Measurements from ENCODE around the gene SFXN2. TPM values are rescaled to one million over a fixed set of nuclear protein-coding genes. Genes with fewer than 3 reads are reported as not detected.
"Not testable (repeated sequence)": the region's sequence is repeated elsewhere in the genome, so short reads cannot be mapped to it uniquely, and the experiment has no call there.

Gene SFXN2
- total RNA-seq, 1 donor from 2014 or later = 12.0 TPM

GRCh38 chr10:102740229-102740628 lies 25.8 kb downstream of the SFXN2 start:
- no peak for ATAC-seq
- H3K4me3 ChIP-seq = no peak overlapping the region
- H3K36me3 ChIP-seq = no peaks in the 10 kb centered on the region
- peaks cover 19% of the 10 kb centered on the region for H3K4me1 ChIP-seq
- H3K9me3 ChIP-seq = no peaks in the 10 kb centered on the region
- intact Hi-C loops (cut with DNase I) = no loop called here
- TF ChIP-seq CTCF (IDR thresholded peaks at IDR 0.05) = no peak
- no peaks in the 10 kb centered on the region for H3K27me3 ChIP-seq
- H3K27ac ChIP-seq = no peak overlapping the region
- no peak for DNase-seq

- H3K9me3 ChIP-seq = no peaks in the 10 kb centered on the region
- intact Hi-C loops (cut with DNase I) = no loop called here
- no peaks in the 10 kb centered on the region for H3K27me3 ChIP-seq
- no peaks in the 10 kb centered on the region for H3K36me3 ChIP-seq
- H3K4me3 ChIP-seq = no peak overlapping the region
- DNase-seq (no peak), ATAC-seq (no peak)
- H3K4me1 ChIP-seq = peaks cover 32% of the 10 kb centered on the region
- no peak overlapping the region for H3K27ac ChIP-seq
- TF ChIP-seq CTCF (IDR thresholded peaks at IDR 0.05) = no peak
Observed at GRCh38 chr10:102741726-102742237, 27.3 kb downstream of the SFXN2 start.

GRCh38 chr10:102742313-102742712 lies 27.9 kb downstream of the SFXN2 start:
- H3K27me3 ChIP-seq; H3K27ac ChIP-seq; DNase-seq; intact Hi-C loops (cut with DNase I); H3K36me3 ChIP-seq; ATAC-seq; H3K9me3 ChIP-seq; H3K4me3 ChIP-seq: not testable (repeated sequence)
- H3K4me1 ChIP-seq = peaks cover 32% of the 10 kb centered on the region

GRCh38 chr10:102743078-102743587 lies 28.7 kb downstream of the SFXN2 start:
- no peak overlapping the region for H3K27ac ChIP-seq
- DNase-seq = no peak

GRCh38 chr10:102743588-102744373 lies 29.3 kb downstream of the SFXN2 start, which contains the start of gene WBP1L:
Gene WBP1L, plus strand, starts transcription at chr10:102743948. Its CDS starts 106 bp downstream, at chr10:102744054.
- H3K36me3 ChIP-seq = no peaks in the 10 kb centered on the region
- peak within 1 kb of the TSS; percentile 94 for H3K27ac ChIP-seq
- DNase-seq (peak; percentile 96), ATAC-seq (peak; percentile 97)
- no peaks in the 10 kb centered on the region for H3K9me3 ChIP-seq
- H3K4me1 ChIP-seq = peaks cover 32% of the 10 kb centered on the region
- H3K4me3 ChIP-seq = peak within 1 kb of the TSS; percentile 93
- TF ChIP-seq CTCF (IDR thresholded peaks at IDR 0.05) = no peak
- intact Hi-C loops (cut with DNase I) = no loop called here
- H3K27me3 ChIP-seq = no peaks in the 10 kb centered on the region

More at GRCh38 chr10:102743078-102743587, 28.7 kb downstream of the SFXN2 start:
- no peak for ATAC-seq
- intact Hi-C loops (cut with DNase I) = no loop called here
- TF ChIP-seq CTCF (IDR thresholded peaks at IDR 0.05) = no peak
- H3K4me3 ChIP-seq = peak overlapping the region; percentile 93
- peaks cover 32% of the 10 kb centered on the region for H3K4me1 ChIP-seq
- H3K27me3 ChIP-seq = no peaks in the 10 kb centered on the region
- H3K9me3 ChIP-seq = no peaks in the 10 kb centered on the region
- no peaks in the 10 kb centered on the region for H3K36me3 ChIP-seq

- Histone ChIP-seq H3K36me3 (no peaks in the 10 kb centered on the region), H3K9me3 (no peaks in the 10 kb centered on the region), H3K4me3 (peak overlapping the region; percentile 93), H3K27me3 (no peaks in the 10 kb centered on the region), H3K4me1 (peaks cover 26% of the 10 kb centered on the region), H3K27ac (peak overlapping the region; percentile 94)
- no peak for TF ChIP-seq CTCF (IDR thresholded peaks at IDR 0.05)
- ATAC-seq (peak; percentile 6), DNase-seq (no peak)
- intact Hi-C loops (cut with DNase I) = no loop called here
Observed at GRCh38 chr10:102744374-102745051, 30.1 kb downstream of the SFXN2 start.

All from upper lobe of right lung (tissue), 1 donor.